Left ventricle myocardium inferior (tissue), 1 donor: ENCODE measurements around the gene ZNF780B. TPM values are rescaled to one million over a fixed set of nuclear protein-coding genes. Genes with fewer than 3 reads are reported as not detected.

Experiments used
- DNase-seq: peaks from one replicate; pipeline ENCODE4 v3.0.0-alpha.2; 2020
- H3K27ac ChIP-seq: fragments of 200-600 bp; replicated peaks from 2 replicates; pipeline ENCODE4 v1.8.0; 2021
- H3K27me3 ChIP-seq: fragments of 200-600 bp; 2 replicates; pipeline ENCODE4 v1.8.0; 2021; ENCODE audit warnings: low read depth
- H3K36me3 ChIP-seq: fragments of 200-600 bp; 2 replicates; pipeline ENCODE4 v1.8.0; 2021
- H3K4me1 ChIP-seq: fragments of 200-600 bp; 2 replicates; pipeline ENCODE4 v1.8.0; 2021
- H3K4me3 ChIP-seq: fragments of 200-600 bp; 2 replicates; pipeline ENCODE4 v1.8.0; 2021; ENCODE audit warnings: mild to moderate bottlenecking, moderate library complexity
- H3K9me3 ChIP-seq: fragments of 200-600 bp; replicated peaks from 2 replicates; pipeline ENCODE4 v1.8.0; 2021
- intact Hi-C: fragments of 100-400 bp; cut with micrococcal nuclease; formaldehyde crosslinking; loops from one replicate; pipeline ENCODE4 v1.11.0; 2022
- total RNA-seq: library from RNA; stranded (reverse); fragmentation: NEBNext Ultra II Directional; extraction: Animal tissue kit (Norgen Biotek cat#: 25700); gene quantifications from one replicate; pipeline ENCODE4 v1.2.1, GENCODE V29; 2021
- TF ChIP-seq, protein P1 (sequence below): fragments of 200-600 bp; IDR thresholded peaks from 2 replicates; pipeline ENCODE4 v1.8.0; 2021; ENCODE audit warnings: antibody characterized with exemption, mild to moderate bottlenecking, borderline replicate concordance
- donor health status: DM: no; HTN: yes; CAD: no; lungs with severe emphysema.

Gene ZNF780B
- total RNA-seq, 1 donor from 2014 or later = 26.6 TPM

DNA sequence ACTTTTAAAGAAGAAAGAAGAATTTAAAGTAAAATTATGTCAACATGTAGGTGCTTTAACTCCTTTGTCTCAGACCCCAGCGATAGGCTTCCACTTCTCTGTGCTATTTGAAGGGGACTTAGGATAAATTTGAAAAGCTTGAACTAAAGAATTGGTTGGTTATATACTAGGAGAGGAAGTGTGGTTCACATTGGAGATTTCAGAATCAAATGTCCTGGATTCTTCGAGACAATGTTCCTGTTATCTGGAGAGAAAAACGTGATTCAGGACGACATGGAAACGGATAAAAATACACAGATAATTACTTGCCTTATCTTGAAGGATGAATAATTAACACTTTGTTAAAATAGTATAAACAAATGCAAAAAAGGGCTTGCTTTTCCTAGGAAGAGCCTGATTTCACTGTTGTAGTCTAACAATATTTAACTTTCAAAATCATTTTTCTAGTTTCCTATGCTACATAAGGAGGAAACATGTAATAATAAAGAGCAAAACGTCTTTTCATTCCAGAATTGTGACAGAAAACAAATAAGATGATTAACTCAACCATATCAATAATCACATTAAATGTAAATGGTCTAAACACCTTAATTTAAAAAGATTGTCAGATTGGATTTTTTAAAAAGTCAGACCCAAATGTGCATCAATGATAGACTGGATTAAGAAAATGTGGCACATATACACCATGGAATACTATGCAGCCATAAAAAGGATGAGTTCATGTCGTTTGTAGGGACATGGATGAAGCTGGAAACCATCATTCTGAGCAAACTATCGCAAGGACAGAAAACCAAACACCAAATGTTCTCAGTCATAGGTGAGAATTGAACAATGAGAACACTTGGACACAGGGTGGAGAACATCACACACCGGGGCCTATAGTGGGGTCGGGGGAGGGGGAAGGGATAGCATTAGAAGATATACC lies 35.4 kb upstream of the ZNF780B start:
- TF ChIP-seq, protein P1, sequence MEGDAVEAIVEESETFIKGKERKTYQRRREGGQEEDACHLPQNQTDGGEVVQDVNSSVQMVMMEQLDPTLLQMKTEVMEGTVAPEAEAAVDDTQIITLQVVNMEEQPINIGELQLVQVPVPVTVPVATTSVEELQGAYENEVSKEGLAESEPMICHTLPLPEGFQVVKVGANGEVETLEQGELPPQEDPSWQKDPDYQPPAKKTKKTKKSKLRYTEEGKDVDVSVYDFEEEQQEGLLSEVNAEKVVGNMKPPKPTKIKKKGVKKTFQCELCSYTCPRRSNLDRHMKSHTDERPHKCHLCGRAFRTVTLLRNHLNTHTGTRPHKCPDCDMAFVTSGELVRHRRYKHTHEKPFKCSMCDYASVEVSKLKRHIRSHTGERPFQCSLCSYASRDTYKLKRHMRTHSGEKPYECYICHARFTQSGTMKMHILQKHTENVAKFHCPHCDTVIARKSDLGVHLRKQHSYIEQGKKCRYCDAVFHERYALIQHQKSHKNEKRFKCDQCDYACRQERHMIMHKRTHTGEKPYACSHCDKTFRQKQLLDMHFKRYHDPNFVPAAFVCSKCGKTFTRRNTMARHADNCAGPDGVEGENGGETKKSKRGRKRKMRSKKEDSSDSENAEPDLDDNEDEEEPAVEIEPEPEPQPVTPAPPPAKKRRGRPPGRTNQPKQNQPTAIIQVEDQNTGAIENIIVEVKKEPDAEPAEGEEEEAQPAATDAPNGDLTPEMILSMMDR = no peak

DNA sequence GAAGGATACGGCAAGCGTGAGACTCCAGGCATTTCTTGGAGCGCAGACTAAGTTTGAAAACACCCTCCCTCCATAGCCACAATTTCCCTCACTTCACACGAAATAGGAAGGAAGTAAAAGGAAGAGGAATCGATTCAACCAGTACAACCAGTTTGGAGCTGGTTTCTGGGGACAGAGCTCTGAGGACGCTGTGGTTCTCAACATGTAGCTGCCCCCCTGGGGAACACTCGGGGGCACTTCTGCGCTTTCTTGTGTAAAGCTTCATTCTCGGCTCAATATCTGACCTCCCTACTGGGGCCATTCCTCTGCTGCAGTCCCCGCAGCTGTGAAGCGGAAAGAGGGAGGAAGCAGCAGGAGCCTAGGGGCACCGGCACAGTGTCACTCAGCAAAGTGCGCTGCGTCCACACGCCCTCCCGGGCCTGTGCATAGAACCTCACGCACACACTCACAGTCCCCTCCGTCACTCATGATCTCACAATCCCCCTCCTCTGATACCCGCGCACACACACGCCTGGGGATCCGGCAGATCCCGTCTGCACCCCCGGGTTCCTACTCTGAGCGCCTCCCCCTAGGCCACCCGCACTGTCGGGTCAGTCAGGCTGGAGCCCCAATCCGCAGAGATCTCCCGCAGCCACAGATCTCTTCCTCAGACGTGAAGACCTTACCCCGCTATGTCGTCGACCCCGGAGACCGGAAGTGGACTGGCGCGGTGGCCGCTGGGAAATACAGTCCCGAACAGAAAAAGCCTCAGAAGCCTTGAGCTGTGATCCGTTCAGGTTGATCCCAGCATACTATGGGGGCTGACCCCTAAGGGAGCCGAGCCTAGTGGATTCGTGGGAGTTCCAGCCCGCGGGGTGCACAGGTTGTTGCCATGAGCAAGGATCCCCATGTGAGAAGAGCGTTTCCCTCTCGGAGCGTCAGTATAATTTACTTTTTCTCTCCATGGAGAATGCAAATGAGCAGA lies 34.5 kb upstream of the ZNF780B start, which contains the start of gene ZNF780A:
TSS of gene ZNF780A (minus strand) at position 703 of the 964 bp plus-strand sequence. CDS start 6,190 bp downstream, outside the sequence.
- H3K27ac ChIP-seq = peak within 1 kb of the TSS; percentile 93
- DNase-seq = peak; percentile 78
- H3K4me3 ChIP-seq = peak within 1 kb of the TSS; percentile 77
- H3K4me1 ChIP-seq = peaks cover 24% of the 10 kb centered on the region
- no peaks in the 10 kb centered on the region for H3K9me3 ChIP-seq
- intact Hi-C loops = no loop called here
- H3K27me3 ChIP-seq = peaks cover 10% of the 10 kb centered on the region
- TF ChIP-seq, protein P1 = no peak
- H3K36me3 ChIP-seq = no peaks in the 10 kb centered on the region

More for the DNA sequence above, 35.4 kb upstream of the ZNF780B start:
- H3K4me1 ChIP-seq = peaks cover 24% of the 10 kb centered on the region
- peak overlapping the region; percentile 77 for H3K4me3 ChIP-seq
- no peaks in the 10 kb centered on the region for H3K36me3 ChIP-seq
- intact Hi-C loops = no loop called here
- no peaks in the 10 kb centered on the region for H3K9me3 ChIP-seq
- peaks cover 19% of the 10 kb centered on the region for H3K27me3 ChIP-seq
- H3K27ac ChIP-seq = peak overlapping the region; percentile 93
- DNase-seq = no peak

DNA sequence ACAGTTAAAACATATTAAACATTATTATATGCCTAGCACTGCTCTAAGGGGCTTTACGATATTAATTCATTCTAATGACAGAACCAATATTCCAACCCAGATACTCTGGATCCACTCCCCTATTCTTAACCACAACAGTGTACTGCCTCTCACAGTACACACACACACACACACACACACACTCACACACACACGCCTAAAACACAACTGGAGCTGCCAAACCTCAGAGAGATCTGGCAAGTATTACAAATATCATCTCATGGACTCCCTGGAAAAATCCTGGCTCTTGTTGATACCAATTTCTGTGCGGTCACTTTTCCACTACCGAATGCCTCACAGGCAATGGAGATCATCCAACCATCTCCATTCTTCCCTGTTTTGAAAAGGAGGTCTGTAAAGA lies 33.4 kb upstream of the ZNF780B start:
- Histone ChIP-seq H3K27ac (peak overlapping the region; percentile 93), H3K4me1 (peaks cover 24% of the 10 kb centered on the region), H3K36me3 (peaks cover 6% of the 10 kb centered on the region), H3K9me3 (no peaks in the 10 kb centered on the region), H3K4me3 (peak overlapping the region; percentile 77), H3K27me3 (no peaks in the 10 kb centered on the region)
- intact Hi-C loops = no loop called here
- no peak for DNase-seq
- TF ChIP-seq, protein P1 = no peak

DNA sequence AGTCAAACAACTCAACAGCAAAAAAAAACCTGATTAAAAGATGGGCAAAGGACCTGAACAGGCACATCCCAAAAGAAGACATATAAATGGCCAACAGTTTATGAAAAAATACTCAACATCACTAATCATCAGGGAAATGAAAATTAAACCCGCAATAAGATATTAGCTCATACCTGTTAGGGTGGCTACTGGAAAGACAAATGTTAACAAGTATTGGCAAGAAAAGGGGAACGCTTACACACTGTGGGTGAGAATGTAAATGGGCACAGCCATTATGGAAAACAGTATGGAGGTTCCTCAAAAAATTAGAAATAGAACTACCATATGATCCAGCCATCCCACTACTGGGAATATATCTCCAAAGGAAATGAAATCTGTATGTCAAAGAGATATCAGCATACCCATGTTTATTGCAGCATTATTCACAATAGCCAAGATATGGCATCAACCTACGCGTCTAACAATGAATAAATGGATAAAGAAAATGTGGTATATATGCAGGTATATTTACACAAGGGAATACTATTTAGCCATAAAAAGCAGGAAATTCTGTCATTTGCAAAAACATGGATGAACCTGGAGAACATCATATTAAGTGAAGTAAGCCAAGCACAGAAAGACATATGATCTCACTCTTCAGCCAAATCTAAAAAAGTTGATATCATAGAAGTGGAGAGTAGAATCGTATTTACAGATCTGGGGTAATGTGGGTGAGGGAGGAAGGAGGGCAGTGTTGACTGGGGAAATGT lies 32.4 kb upstream of the ZNF780B start:
- intact Hi-C loops = no loop called here
- Histone ChIP-seq H3K9me3 (no peaks in the 10 kb centered on the region), H3K4me3 (no peak overlapping the region), H3K27me3 (no peaks in the 10 kb centered on the region), H3K36me3 (peaks cover 16% of the 10 kb centered on the region), H3K4me1 (peaks cover 24% of the 10 kb centered on the region), H3K27ac (no peak overlapping the region)
- TF ChIP-seq, protein P1 = no peak
- no peak for DNase-seq
